COLO668 (cell line): ENCODE data around the gene AMPD3.
"Not testable (repeated sequence)": the region's sequence is repeated elsewhere in the genome, so short reads cannot be mapped to it uniquely, and the experiment has no call there.

Experiments
- DNase-seq: peaks from one replicate; lab custom pipeline; 2025; ENCODE audit not compliant: unreplicated experiment; lab: John Stamatoyannopoulos, UW

AMPD3 gene

GRCh38 chr11:10436683-10437082, 18.4 kb upstream of the AMPD3 start:
- not testable (repeated sequence) for DNase-seq

GRCh38 chr11:10438458-10438857, 16.6 kb upstream of the AMPD3 start:
- DNase-seq, result no peak

GRCh38 chr11:10439351-10439750, 15.7 kb upstream of the AMPD3 start:
- no peak for DNase-seq

DNA sequence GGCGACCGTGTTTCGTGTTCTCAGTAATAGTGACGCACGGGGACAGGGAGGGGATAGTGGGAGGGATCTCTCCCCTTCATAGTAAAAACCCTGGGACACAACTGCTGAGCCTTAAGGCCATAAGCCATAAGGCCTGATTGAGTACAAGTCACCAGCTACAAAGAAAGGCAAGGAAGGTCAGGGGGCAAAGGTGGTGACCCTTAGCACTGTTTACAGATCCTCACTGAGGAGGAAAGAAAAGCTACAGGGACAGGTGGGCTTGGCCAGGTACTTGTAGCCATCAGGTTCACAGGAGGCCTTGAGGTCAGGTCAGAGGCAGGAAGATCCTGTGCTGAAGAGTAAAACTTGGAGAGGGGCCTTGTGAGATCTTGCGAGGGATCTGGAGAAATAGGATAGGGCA, 15.1 kb upstream of the AMPD3 start:
- DNase-seq, result no peak

- DNase-seq, result no peak
Observed at GRCh38 chr11:10440401-10440800, 14.7 kb upstream of the AMPD3 start.

DNA sequence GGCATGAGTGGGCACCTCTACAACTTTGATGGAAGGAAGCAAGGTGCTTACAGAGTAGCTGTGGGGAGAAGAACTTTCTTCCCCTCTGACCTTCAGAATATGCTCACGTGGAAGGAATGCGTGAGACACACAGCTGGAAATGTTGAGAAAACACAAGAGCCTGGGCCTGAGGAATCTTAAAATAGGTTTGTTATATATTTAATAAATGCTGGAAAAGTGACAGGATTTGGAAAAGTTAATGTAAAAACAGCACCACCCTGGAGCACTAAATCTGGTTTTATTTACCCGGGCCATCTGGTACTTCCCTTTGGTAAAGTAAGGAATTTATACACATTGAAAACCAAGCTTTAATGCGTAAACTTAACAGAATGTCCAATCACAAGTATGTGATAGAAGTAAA, 14.0 kb upstream of the AMPD3 start:
- DNase-seq, result no peak

DNA sequence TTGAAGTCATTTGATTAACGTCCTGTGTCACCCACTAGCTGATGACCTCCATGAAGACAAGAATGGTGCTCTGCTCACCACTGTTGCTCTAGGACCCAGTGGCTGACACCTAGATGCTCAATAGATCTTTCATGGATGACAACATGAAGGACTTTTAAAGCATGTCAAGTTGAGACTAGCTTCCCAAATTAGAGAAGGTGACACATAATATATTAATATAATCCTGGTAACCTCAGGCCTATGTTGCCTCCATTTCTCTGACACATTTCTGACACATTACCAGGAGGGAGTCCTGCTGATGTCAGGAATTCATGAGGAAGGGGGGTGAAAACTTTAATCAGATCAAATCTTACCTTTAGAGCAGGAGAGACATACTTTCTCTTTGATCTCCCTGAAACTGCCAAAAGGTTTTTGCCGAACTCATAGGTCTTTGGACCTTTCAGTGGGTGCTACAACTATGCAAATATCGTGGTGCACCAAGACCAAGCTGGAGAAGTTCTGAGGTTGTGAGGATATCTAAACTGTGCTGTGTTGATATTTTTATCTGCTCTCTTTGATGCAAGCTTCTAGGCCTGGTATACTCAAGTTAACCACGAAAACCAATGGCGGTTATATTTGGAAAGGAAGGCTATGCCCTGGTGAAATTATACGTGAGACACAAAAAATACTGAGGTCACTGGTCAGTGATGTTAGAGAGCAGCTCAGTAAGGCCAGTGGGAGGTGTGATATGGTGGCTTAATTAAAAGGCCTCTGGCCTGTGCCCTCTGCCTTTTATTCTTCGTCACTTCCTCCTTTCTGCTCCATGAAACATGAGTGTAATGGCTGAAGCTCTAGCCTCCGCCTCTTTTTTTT, 13.2 kb upstream of the AMPD3 start:
- no peak for DNase-seq

GRCh38 chr11:10443152-10443551, 11.9 kb upstream of the AMPD3 start:
- no peak for DNase-seq

DNA sequence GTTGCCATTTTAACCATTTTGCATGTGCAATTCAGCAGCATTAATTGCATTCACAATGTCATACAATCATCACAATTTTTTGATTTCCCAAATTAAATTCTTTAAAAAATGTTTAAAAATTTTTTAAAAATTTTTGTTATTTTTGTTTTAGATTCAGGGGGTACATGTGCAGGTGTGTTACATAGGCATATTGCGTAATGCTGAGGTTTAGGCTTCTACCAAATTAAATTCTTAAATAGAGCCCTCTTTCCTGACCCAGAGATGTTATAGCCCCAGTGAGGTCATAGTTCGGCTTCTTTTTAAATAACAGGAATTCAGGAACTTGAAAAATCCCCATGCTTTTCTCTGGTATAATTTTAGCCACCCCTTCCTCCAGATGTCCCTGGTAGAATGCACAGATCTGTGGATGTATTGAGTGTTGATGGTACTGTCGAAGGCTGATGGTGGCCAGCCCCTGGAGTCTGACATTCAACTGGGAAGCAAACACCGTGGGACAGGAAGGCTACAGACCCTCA, 11.3 kb upstream of the AMPD3 start:
- no peak for DNase-seq

DNA sequence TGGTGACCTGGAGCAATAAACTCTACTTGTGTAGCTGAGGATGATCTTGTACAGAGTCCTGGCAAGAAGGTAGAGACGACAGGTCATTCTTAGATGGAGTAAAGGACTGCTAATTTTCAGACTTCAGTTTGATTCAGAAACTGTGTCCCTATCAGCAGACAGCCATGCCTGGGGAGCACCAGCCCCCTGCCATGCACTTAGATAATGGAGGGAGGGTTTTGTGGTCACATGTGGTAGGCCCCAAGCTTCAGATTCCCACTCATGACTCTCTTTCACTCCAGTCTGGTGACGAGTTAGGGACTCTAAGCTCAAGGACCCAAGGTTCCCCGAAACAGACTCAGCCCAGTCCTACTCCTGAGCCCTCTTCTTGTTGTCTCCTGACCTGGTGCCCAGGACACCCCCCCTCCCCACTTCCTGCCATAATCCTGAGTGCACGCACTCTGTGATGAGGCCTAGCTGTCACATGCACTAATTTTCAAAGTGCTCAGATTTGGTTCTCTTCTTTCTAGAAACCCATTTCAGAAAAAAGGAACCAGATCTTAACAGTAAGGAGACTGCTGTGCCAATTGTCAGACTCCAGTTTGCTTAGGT, 10.2 kb upstream of the AMPD3 start:
- no peak for DNase-seq

DNA sequence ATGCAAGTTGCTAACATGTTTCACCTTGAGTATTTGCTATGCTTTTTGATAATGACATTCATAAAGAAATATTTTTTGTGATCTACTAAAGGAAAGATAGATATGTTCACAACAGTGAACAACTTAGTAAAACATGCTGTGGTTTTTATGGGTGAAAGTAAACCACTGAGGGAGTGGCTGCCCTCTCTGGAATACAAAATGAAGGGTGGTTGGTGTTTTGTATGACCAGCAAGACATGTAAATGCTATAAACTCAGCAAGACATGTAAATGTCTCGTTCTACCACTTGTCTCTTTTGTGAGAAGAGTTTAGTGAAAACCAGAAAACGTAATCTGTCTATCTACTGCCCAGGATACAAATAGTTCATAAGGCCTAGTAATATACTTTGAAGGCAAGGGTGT, 7.6 kb upstream of the AMPD3 start:
- no peak for DNase-seq

DNA sequence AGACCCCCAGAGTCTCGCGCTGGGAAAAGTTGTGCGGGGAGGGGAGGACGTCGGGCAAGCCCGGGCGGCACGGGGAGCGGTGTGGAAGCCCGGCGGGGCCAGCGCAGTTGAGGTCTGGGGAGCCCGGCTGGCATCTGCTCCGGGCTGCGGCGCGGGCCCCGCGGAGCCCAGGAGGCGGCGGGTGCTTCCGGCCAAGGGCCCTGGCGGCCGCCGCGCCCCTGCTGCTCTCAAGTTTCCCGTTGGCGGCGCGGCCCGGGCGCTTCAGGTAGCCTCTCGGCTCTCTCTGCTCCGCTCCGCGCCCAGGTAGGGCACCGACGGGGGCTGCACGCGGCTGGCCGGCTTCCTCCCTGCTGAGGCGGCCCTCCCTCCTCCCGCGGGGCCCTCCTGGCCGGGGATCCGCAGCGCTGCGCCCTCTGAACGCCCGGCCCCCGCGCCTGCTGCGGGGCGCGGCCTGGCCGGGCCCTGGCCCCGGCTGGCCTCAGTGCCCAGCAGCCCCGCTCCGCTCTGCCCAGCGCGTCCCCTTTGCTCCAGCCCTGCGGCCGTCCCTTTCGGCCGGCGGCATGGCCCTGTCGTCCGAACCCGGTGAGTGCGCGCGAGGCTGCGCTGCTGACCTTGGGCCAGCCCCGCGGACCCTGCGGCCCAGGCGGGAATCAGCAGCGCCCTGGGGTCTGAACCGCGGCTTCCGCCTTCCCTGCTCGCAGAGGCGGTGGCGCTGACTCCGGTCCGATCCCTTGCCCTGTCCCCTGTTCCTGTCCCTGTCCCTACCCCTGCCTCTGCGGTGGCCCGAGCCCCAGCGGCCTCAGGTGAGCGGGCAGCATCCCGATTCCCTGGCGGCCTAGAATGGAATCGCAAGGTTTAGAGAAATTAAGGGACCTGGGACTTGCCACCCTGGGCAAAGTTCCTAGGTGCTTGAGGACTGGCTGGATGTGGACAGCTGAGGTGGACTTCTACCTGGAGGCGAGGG, 4.3 kb upstream of the AMPD3 start:
- peak; percentile 83 for DNase-seq

DNA sequence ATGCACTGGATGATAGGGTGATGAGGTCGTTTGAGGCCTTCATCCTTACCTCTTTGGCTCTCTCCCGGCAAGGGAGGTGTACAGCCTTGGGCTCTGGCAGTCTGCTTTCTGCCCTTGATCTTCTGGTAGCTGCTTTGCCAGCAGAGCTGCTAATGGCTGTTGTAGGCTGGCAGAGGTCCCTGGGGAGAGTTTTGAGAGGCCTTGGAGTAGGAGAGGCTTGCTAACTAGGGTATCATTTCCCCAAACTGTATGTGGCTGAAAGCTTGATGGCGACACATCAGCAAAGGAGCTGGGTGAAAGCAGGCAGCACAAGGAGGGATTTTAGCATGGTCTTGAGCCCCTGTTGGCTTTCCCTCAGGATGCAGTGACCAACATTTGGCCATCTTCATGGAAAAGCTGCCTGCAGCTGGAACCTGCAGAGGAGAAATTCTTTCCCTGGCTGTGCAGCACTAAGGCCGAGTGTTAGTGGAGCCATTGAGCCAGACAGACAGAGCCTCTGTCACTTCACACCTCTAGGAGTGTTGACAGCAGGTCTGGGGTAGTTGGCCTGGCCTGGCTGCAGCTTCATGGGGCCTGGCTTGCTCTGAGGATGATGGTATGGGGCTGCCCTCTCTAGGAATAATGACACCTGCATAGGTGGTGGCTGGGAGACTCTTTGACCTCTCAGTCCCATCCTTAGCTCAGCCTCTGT, 3.5 kb upstream of the AMPD3 start:
- DNase-seq, result no peak

DNA sequence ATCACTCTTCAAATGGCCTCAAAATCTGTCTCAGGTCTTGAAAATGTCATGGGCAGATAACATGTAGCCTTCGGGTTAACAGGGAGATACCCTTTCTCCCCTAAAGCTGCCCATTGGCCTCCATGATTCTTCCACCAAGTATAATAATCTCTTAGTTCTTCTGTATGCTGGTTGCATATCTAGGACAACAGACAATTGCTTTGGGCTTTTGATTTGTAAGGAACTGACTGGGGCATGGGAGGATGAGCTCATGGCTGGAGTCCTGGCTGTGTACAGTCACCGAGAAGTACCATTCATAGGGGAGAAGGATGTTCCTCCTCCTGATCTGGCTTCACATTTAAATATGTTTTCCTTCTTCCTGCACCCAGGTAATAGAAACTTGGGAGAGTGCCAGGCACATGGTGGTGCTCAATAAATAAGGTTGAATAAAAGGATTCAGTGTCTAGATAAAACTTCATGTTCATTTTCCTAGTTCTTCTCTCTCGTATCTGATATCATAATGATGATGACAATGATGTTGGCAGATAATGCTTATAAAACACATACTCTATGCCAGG, 2.8 kb upstream of the AMPD3 start:
- no peak for DNase-seq

DNA sequence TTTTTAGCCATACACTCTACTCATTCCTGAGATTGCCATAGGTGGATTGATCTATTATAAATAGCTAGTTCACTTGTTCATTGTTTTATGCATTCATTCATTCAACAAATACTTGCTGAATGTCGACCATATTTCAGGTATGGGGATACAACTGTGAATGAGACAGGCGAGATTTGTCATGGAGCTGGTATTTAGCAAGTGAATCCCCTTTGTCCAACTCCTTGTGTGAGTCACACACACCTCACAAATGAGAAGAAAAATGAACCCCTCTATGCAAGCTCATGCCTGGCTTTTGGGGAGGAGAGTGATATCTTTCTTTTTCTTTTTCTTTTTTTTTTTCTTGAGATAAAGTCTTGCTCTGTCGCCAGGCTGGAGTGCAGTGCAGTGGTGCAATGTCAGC, 1.8 kb upstream of the AMPD3 start:
- DNase-seq, result no peak

- peak; percentile 75 for DNase-seq
Observed at GRCh38 chr11:10455637-10456487, 798 bp downstream of the AMPD3 start.

DNA sequence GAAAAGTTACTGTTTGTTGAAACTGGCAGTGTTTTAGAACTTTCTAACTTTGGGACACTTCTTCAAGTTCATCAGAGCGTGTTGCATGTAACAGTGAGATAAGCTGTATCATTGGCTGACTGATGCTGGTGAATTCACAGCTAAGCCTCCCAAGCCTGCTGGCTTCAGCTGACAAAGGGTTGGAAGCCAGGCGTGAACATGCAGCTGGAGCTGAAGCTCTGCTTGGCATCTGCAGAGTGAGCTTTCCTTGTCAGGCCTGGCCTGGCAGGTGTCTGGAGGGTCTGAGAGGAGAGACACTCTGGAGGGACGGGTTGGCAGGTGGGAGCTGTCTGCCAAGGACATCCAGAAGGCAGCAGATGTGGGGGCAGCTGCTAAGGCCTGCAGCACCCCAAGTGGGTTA, 1.5 kb downstream of the AMPD3 start:
- DNase-seq, result peak; percentile 66

DNA sequence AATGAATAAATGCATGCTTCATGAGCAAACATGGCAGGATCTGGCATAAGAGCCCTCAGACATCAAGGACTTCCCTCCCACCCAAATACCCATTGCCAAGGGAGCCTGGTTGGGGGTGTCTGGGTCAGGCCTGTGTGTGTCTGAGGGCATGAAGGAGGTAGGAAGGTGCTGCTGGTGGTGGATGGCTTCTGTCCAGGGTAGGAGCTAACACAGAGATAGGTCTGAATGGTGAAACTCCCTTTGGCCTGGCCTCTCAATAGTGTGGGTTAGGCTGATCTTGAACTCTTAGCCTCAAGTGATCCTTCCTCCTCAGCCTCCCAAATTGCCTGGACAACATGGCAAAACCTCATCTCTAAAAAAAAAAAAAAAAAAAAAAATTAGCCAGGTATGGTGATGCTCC, 2.8 kb downstream of the AMPD3 start:
- DNase-seq, result no peak
